Measurements from ENCODE around the gene AGBL4. TPM values are rescaled to one million over a fixed set of nuclear protein-coding genes. Genes with fewer than 3 reads are reported as not detected.

The AGBL4 gene
- total RNA-seq, 1 experiment from 2014 or later, result not detected

DNA sequence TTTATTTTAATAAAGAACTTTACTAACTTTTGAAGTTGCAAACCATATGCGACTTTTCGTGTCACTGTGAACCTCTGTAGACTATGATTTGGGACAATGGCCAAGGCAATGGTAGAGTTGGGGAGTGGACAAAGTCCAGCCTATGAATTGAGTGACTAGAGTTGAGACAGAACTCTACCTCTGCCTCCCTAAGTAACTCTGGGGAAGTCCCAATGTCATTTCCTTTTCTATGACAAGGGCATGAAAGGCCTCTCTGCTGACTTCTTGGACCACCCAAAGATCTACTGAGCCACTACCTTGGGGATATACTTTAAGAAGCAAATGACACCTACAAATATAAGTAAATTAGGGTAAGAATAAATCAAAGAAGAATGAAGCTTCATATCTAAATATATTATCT is 1266.4 kb downstream of the AGBL4 start:
- no peak overlapping the region for H3K4me2 ChIP-seq (ENCODE audit: low read length)
- no peak for ATAC-seq
- DNase-seq (ENCODE audit: low read depth, low spot score), result no peak
- intact Hi-C loops (cut with micrococcal nuclease), result no loop called here
- no peaks in the 10 kb centered on the region for H4K20me1 ChIP-seq (ENCODE audit: insufficient read depth)
- H3K9me2 ChIP-seq (ENCODE audit: insufficient read depth), result no peaks in the 10 kb centered on the region
- CTCF ChIA-PET, result no interaction called here
- H3K27ac ChIP-seq (ENCODE audit: low read depth, low read length), result no peak overlapping the region
- no peaks in the 10 kb centered on the region for H3K79me2 ChIP-seq (ENCODE audit: insufficient read depth, low read length)
- peaks cover 13% of the 10 kb centered on the region; the same call in 1 of the 2 replicates for H3K27me3 ChIP-seq (ENCODE audit: insufficient read depth, low read length)
- H3K4me1 ChIP-seq (ENCODE audit: control insufficient read depth in 1 of 2, insufficient read depth in 2 of 2, low read length in 2 of 2), result no peaks in the 10 kb centered on the region
- RAD21 ChIA-PET (ENCODE audit: low non-redundant PET in 1 of 2, low total read pairs in 2 of 2, uncharacterized antibody in 2 of 2, unreplicated experiment in 2 of 2), result no interaction called here
- H3K36me3 ChIP-seq (ENCODE audit: control insufficient read depth in 1 of 2, insufficient read depth in 2 of 2, low read length in 2 of 2), result no peaks in the 10 kb centered on the region
- POLR2A ChIA-PET, result no interaction called here
- no peak for TF ChIP-seq CEBPB (IDR thresholded peaks at IDR 0.05; ENCODE audit: low read depth)
- TF ChIP-seq SP1 (IDR thresholded peaks at IDR 0.05; ENCODE audit: low read depth), result no peak
- no peak for TF ChIP-seq FOSL1 (IDR thresholded peaks at IDR 0.05; ENCODE audit: low read depth)
- no peak overlapping the region for H3K4me3 ChIP-seq (replicated peaks in 1 of 2; ENCODE audit: low read depth in 1 of 2, low read length in 2 of 2)
- H3K9ac ChIP-seq (ENCODE audit: low read length), result no peak overlapping the region
- no TSS peak for BruUV-seq (replicated peaks)
- no peaks in the 10 kb centered on the region for H3K9me3 ChIP-seq (ENCODE audit: control insufficient read depth in 1 of 2, insufficient read depth in 1 of 2, low read depth in 1 of 2, low read length in 2 of 2)
- H2AFZ ChIP-seq (ENCODE audit: low read depth, low read length, poor library complexity, severe bottlenecking), result no peak overlapping the region

- H3K4me2 ChIP-seq (ENCODE audit: low read length), result no peak overlapping the region
- BruUV-seq (replicated peaks), result no TSS peak
- H3K36me3 ChIP-seq (ENCODE audit: control insufficient read depth in 1 of 2, insufficient read depth in 2 of 2, low read length in 2 of 2), result no peaks in the 10 kb centered on the region
- H3K9me2 ChIP-seq (ENCODE audit: insufficient read depth), result no peaks in the 10 kb centered on the region
- CTCF ChIA-PET, result no interaction called here
- RAD21 ChIA-PET (ENCODE audit: low non-redundant PET in 1 of 2, low total read pairs in 2 of 2, uncharacterized antibody in 2 of 2, unreplicated experiment in 2 of 2), result no interaction called here
- no peak overlapping the region for H3K9ac ChIP-seq (ENCODE audit: low read length)
- H2AFZ ChIP-seq (ENCODE audit: low read depth, low read length, poor library complexity, severe bottlenecking), result no peak overlapping the region
- POLR2A ChIA-PET, result interaction anchor here (0.6 kb wide), 1 partner anchor 83 kb away, joined by 3 read pairs; no protein-coding TSS in a partner anchor
- TF ChIP-seq, protein P1, sequence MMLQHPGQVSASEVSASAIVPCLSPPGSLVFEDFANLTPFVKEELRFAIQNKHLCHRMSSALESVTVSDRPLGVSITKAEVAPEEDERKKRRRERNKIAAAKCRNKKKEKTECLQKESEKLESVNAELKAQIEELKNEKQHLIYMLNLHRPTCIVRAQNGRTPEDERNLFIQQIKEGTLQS (IDR thresholded peaks at IDR 0.05), result no peak
- H3K27me3 ChIP-seq (ENCODE audit: insufficient read depth, low read length), result peaks cover 13% of the 10 kb centered on the region; the same call in 1 of the 2 replicates
- H3K9me3 ChIP-seq (ENCODE audit: control insufficient read depth in 1 of 2, insufficient read depth in 1 of 2, low read depth in 1 of 2, low read length in 2 of 2), result no peaks in the 10 kb centered on the region
- no peaks in the 10 kb centered on the region for H3K79me2 ChIP-seq (ENCODE audit: insufficient read depth, low read length)
- ATAC-seq (no peak), DNase-seq (ENCODE audit: low read depth, low spot score) (no peak)
- H4K20me1 ChIP-seq (ENCODE audit: insufficient read depth), result no peaks in the 10 kb centered on the region
- H3K27ac ChIP-seq (ENCODE audit: low read depth, low read length), result no peak overlapping the region
- intact Hi-C loops (cut with micrococcal nuclease), result no loop called here
- no peaks in the 10 kb centered on the region for H3K4me1 ChIP-seq (ENCODE audit: control insufficient read depth in 1 of 2, insufficient read depth in 2 of 2, low read length in 2 of 2)
- no peak overlapping the region for H3K4me3 ChIP-seq (replicated peaks in 1 of 2; ENCODE audit: low read depth in 1 of 2, low read length in 2 of 2)
Observed at GRCh38 chr1:48756683-48757316, 1267.0 kb downstream of the AGBL4 start.

Measured in HCT116 (cell line).